Hepatocyte (in vitro differentiated cells): Measurements from ENCODE around the gene CCDC82. TPM values are rescaled to one million over a fixed set of nuclear protein-coding genes. Genes with fewer than 3 reads are reported as not detected.
"Not testable (repeated sequence)": the region's sequence is repeated elsewhere in the genome, so short reads cannot be mapped to it uniquely, and the experiment has no call there.

Experiments used
- DNase-seq: peaks from one replicate; pipeline ENCODE4 v3.0.0-alpha.2; 2016; ENCODE audit warnings: low spot score
- H2AFZ ChIP-seq: fragments of 200-600 bp; sonication (generic); 2 replicates; pipeline ENCODE4 v1.6.0; 2016; ENCODE audit warnings: antibody characterized with exemption, mild to moderate bottlenecking
- H3K27ac ChIP-seq: fragments of 200-600 bp; sonication (generic); 2 replicates; pipeline ENCODE4 v1.5.1; 2016; ENCODE audit warnings: mild to moderate bottlenecking
- H3K27me3 ChIP-seq: fragments of 200-600 bp; sonication (generic); 2 replicates; pipeline ENCODE4 v1.6.1; 2016
- H3K36me3 ChIP-seq: fragments of 200-600 bp; sonication (generic); replicated peaks from 2 replicates; pipeline ENCODE4 v1.5.1; 2016; ENCODE audit warnings: low read depth; ENCODE audit not compliant: insufficient read depth
- H3K4me1 ChIP-seq: fragments of 200-600 bp; sonication (generic); 2 replicates; pipeline ENCODE4 v1.5.1; 2016; ENCODE audit warnings: mild to moderate bottlenecking, moderate library complexity; ENCODE audit not compliant: insufficient read depth
- H3K4me2 ChIP-seq: fragments of 200-600 bp; sonication (generic); 2 replicates; pipeline ENCODE4 v1.6.0; 2016
- H3K4me3 ChIP-seq: fragments of 200-600 bp; sonication (generic); 2 replicates; pipeline ENCODE4 v1.5.1; 2016; ENCODE audit warnings: mild to moderate bottlenecking
- H3K79me2 ChIP-seq: fragments of 200-600 bp; sonication (generic); 2 replicates; pipeline ENCODE4 v1.6.0; 2017; ENCODE audit warnings: mild to moderate bottlenecking
- H3K9me2 ChIP-seq: fragments of 200-600 bp; sonication (generic); replicated peaks from 2 replicates; pipeline ENCODE4 v1.6.0; 2017; ENCODE audit warnings: mild to moderate bottlenecking; ENCODE audit not compliant: insufficient read depth
- H3K9me3 ChIP-seq: fragments of 200-600 bp; sonication (generic); 2 replicates; pipeline ENCODE4 v1.5.1; 2016; ENCODE audit warnings: low read depth, mild to moderate bottlenecking
- H4K20me1 ChIP-seq: fragments of 200-600 bp; sonication (generic); 2 replicates; pipeline ENCODE4 v1.6.0; 2016; ENCODE audit warnings: mild to moderate bottlenecking; ENCODE audit not compliant: insufficient read depth, poor library complexity, severe bottlenecking
- CTCF ChIP-seq: fragments of 200-600 bp; sonication (generic); IDR thresholded peaks from 2 replicates; pipeline ENCODE4 v1.5.1; 2016; ENCODE audit warnings: antibody characterized with exemption, mild to moderate bottlenecking; ENCODE audit not compliant: poor library complexity
- EZH2 ChIP-seq: fragments of 200-600 bp; sonication (generic); IDR thresholded peaks from 2 replicates; pipeline ENCODE4 v1.6.1; 2016; ENCODE audit warnings: antibody characterized with exemption, mild to moderate bottlenecking, borderline replicate concordance
- EZH2phosphoT487 ChIP-seq: fragments of 200-600 bp; sonication (generic); IDR thresholded peaks from one replicate; pipeline ENCODE4 v1.6.1; 2018; ENCODE audit warnings: antibody characterized with exemption, mild to moderate bottlenecking, low read depth, moderate library complexity; ENCODE audit not compliant: unreplicated experiment, severe bottlenecking
- WGBS: methylation state at CpG from one replicate; pipeline ENCODE4 v1.1.6; 2016; ENCODE audit warnings: low lambda C conversion rate; ENCODE audit errors: missing lambda C conversion rate; 5-methylcytosine and 5-hydroxymethylcytosine counted together
- polyA plus RNA-seq: library from polyadenylated mRNA; unstranded; fragments of >200 nt; fragmentation: Nextera tagmentation; extraction: Ambion mirVana; gene quantifications from 2 replicates; pipeline ENCODE4 v1.2.1, GENCODE V29; 2016
- total RNA-seq: library from RNA; depleted of rRNA; stranded (reverse); fragments of >200 nt; gene quantifications from 2 replicates; pipeline ENCODE4 v1.2.3, GENCODE V29; 2014

Gene CCDC82
- total and polyA plus RNA-seq, 2 experiments from 2014 or later = 12.7 to 16.3 TPM

DNA sequence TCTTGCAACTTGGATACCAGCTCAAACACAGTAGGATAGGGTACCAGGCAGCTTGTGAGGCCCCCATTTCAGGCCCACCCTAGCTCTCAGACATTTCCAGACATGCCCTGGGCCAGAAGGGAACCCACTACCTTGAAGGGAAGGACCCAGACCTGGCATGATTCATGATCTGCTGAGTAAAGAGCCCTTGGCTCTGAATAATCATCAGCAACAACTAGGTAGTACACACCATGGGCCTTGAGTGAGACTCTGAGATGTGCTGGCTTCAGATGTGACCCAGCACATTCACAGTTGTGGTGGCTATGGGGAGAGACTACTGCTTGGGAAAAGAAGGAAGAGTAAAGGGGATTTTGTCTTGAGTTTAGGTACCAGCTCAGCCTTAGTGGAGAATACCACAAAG is 23.7 kb upstream of the CCDC82 start:
- no peaks in the 10 kb centered on the region for H3K79me2 ChIP-seq
- DNase-seq = no peak
- no peak overlapping the region for H3K4me2 ChIP-seq
- H3K9me2 ChIP-seq = no peaks in the 10 kb centered on the region
- H3K4me3 ChIP-seq = no peak overlapping the region
- TF ChIP-seq EZH2 (no peak), EZH2phosphoT487 (no peak), CTCF (no peak)
- H3K36me3 ChIP-seq = no peaks in the 10 kb centered on the region
- no peak overlapping the region for H3K27ac ChIP-seq
- H3K27me3 ChIP-seq = no peaks in the 10 kb centered on the region
- no peaks in the 10 kb centered on the region for H3K9me3 ChIP-seq
- no peaks in the 10 kb centered on the region for H3K4me1 ChIP-seq
- no peak overlapping the region for H2AFZ ChIP-seq
- H4K20me1 ChIP-seq = no peaks in the 10 kb centered on the region

DNA sequence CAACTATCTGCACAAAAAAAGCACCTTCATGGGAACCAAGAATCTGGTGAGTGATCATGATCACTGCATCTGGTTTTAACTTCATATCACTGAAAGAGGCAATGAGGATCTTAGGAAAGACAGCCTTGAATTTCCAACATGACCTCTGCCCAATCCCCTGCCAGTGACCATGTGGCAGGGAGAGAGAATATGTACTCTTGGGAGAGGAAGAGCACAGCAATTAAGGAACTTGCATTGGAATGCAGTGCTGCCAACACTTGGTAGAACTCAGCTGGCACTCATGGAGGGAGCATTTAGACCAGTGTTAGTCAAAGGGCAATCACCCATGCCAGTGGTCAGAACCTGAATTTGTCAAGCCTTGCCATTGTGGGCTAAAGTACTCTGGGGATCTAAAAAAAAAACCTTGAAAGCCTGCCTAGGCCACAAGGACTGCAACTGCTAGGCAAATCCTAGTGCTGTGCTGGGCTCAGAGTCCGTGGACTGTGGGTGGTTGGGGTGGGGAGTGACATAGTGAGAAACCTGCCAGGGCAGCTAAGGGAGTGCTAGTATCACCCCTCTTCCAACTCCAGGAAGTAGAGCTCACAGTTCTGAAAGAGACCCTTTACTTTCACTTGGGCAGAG is 23.2 kb upstream of the CCDC82 start:
- H4K20me1 ChIP-seq = no peaks in the 10 kb centered on the region
- H2AFZ ChIP-seq = no peak overlapping the region
- H3K4me1 ChIP-seq = no peaks in the 10 kb centered on the region
- H3K9me2 ChIP-seq = no peaks in the 10 kb centered on the region
- no peak overlapping the region for H3K4me2 ChIP-seq
- no peaks in the 10 kb centered on the region for H3K27me3 ChIP-seq
- no peak overlapping the region for H3K27ac ChIP-seq
- H3K4me3 ChIP-seq = no peak overlapping the region
- no peaks in the 10 kb centered on the region for H3K79me2 ChIP-seq
- no peak for TF ChIP-seq CTCF
- no peak for TF ChIP-seq EZH2
- no peak for TF ChIP-seq EZH2phosphoT487
- 95% methylated on average over 1 of the region's 1 CpG for WGBS
- DNase-seq = no peak
- no peaks in the 10 kb centered on the region for H3K36me3 ChIP-seq
- H3K9me3 ChIP-seq = no peaks in the 10 kb centered on the region

DNA sequence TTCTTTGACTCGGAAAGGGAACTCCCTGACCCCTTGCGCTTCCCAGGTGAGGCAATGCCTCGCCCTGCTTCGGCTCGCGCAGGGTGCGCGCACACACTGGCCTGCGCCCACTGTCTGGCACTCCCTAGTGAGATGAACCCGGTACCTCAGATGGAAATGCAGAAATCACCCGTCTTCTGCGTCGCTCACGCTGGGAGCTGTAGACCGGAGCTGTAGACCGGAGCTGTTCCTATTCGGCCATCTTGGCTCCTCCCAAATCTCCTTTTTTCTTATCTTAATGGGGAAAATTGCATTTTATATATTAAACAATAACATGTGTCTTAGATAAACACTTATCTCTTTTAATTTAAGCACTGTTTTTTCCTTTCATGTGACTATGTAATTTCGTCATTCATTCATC is 21.7 kb upstream of the CCDC82 start:
- not testable (repeated sequence) for H3K36me3 ChIP-seq, H3K4me1 ChIP-seq, H3K4me3 ChIP-seq, H4K20me1 ChIP-seq, H3K79me2 ChIP-seq, DNase-seq, H3K9me2 ChIP-seq, H3K27me3 ChIP-seq, H3K27ac ChIP-seq, H3K9me3 ChIP-seq
- peak overlapping the region; percentile 52 for H2AFZ ChIP-seq
- 65% methylated on average over 18 of the region's 18 CpGs for WGBS
- H3K4me2 ChIP-seq = peak overlapping the region; percentile 51

DNA sequence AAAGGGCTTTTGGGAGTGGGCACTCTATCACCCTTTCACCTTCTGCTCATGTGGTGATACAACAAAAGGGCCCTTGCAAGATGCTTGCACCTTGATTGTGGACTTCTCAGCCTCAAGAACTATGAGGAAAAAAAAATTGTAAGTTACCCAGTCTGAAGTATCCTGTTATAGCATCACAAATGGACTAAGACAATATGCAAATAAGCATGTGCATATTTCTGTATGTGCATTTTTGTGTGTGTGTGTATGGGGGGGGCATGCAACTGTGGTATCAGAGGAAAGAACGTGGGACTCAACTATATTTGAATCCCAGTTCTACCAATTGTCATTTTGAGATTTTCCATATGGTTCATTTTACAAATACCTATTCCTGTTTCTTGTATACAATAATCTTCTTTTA is 11.0 kb upstream of the CCDC82 start:
- TF ChIP-seq EZH2 (no peak), EZH2phosphoT487 (no peak), CTCF (no peak)
- Histone ChIP-seq H3K27ac (no peak overlapping the region), H3K27me3 (no peaks in the 10 kb centered on the region), H3K4me1 (no peaks in the 10 kb centered on the region), H3K79me2 (no peaks in the 10 kb centered on the region), H4K20me1 (no peaks in the 10 kb centered on the region), H2AFZ (no peak overlapping the region), H3K36me3 (no peaks in the 10 kb centered on the region), H3K9me2 (no peaks in the 10 kb centered on the region), H3K9me3 (no peaks in the 10 kb centered on the region), H3K4me3 (no peak overlapping the region), H3K4me2 (no peak overlapping the region)
- no peak for DNase-seq
- 100% methylated on average over 1 of the region's 1 CpG for WGBS
